Naive B cell (primary cell): ENCODE data around the gene AGXT. TPM values are rescaled to one million over a fixed set of nuclear protein-coding genes. Genes with fewer than 3 reads are reported as not detected.

Experiments used
- ATAC-seq, 2 donors: fragments of 150-1000 bp; cut with Tn5 transposase; 2 replicates each; pipeline ENCODE4 v1.10.0; 2021; ENCODE audit warnings: low read depth in 2 of 2, mild to moderate bottlenecking in 2 of 2, moderate library complexity in 2 of 2
- DNase-seq: peaks from one replicate; pipeline ENCODE4 v3.0.0; 2022
- H3K27ac Mint-ChIP-seq, 6 donors: one replicate each; pipeline ENCODE4 v1.8.0; 2020 to 2022; ENCODE audit warnings: mild to moderate bottlenecking in 6 of 6, mixed read lengths in 6 of 6, moderate library complexity in 5 of 6, inconsistent platforms in 2 of 6
- H3K27me3 Mint-ChIP-seq, 3 donors: one replicate each; pipeline ENCODE4 v1.8.0; 2021 to 2022; ENCODE audit warnings: mixed read lengths in 3 of 3, mild to moderate bottlenecking in 1 of 3
- H3K36me3 Mint-ChIP-seq, 2 donors: one replicate each; pipeline ENCODE4 v1.8.0; 2020 to 2022; ENCODE audit warnings: mixed read lengths in 2 of 2, inconsistent platforms in 1 of 2, mild to moderate bottlenecking in 1 of 2
- H3K4me1 Mint-ChIP-seq, 3 donors: one replicate each; pipeline ENCODE4 v1.8.0; 2020 to 2022; ENCODE audit warnings: mixed read lengths in 3 of 3, inconsistent platforms in 1 of 3, mild to moderate bottlenecking in 1 of 3, moderate library complexity in 1 of 3
- H3K4me3 Mint-ChIP-seq, 8 donors: one replicate each; pipeline ENCODE4 v1.8.0; 2020 to 2022; ENCODE audit warnings: mild to moderate bottlenecking in 8 of 8, mixed read lengths in 8 of 8, moderate library complexity in 8 of 8, inconsistent platforms in 2 of 8
- H3K9me3 Mint-ChIP-seq, 7 donors: one replicate each; pipeline ENCODE4 v1.8.0; 2020 to 2022; ENCODE audit warnings: mixed read lengths in 7 of 7, mild to moderate bottlenecking in 5 of 7, inconsistent platforms in 2 of 7, moderate library complexity in 1 of 7
- polyA plus RNA-seq, 6 donors: library from polyadenylated mRNA; unstranded; fragments of 300-500 nt; fragmentation: Illumina TruSeq; gene quantifications; one replicate each; pipeline ENCODE4 v1.2.3, GENCODE V29; 2021; ENCODE audit warnings: low read depth in 6 of 6

AGXT gene
- polyA plus RNA-seq, 6 donors from 2014 or later: not detected

DNA sequence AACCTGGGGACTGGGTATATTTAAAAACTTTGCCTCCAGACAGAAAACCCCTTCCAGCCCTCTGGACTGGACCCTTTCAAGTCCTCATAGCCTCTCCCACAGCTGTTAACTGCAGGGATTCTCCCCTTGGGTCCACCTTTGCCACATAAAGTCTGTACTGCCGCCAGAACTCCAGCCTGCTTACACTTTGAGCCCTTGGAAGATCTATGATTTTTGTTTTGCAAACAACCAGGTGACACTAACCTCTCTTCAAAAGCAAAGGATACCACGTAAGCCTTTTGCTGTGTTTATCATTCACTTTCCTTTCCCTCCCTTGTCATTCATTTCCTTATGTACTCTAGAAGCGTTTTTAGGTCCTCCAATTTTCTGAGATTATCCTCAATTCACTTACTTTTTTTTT, 4.1 kb upstream of the AGXT start:
- Mint-ChIP-seq H3K36me3 (no peaks in the 10 kb centered on the region), H3K27me3 (peaks cover 13 to 41% (median 19%) of the 10 kb centered on the region in 3 donors), H3K4me1 (no peaks in the 10 kb centered on the region), H3K4me3 (no peak overlapping the region), H3K27ac (no peak overlapping the region), H3K9me3 (no peaks in the 10 kb centered on the region)
- no peak for DNase-seq
- ATAC-seq: no peak

DNA sequence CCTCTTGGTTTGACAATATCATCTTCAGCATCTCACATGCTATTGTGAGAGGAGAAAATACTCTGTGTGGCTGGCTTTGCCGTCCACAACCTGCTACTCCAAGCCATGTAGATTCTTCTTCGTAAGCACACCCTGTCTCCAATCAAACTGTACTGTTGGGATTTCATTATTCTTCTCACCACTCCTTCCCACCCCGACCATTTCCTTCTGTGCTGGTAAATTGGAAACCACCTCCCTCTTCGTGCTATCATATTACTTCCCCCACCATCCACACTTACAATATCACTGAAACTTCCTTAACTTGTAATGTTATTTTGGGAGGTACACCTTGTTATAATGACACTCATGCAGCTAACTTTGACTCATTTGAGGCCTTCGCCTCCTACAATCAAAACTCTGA, 3.2 kb upstream of the AGXT start:
- peaks cover 13 to 38% (median 19%) of the 10 kb centered on the region in 3 donors for H3K27me3 Mint-ChIP-seq
- H3K4me1 Mint-ChIP-seq: no peaks in the 10 kb centered on the region
- H3K4me3 Mint-ChIP-seq: no peak overlapping the region
- H3K36me3 Mint-ChIP-seq: no peaks in the 10 kb centered on the region
- ATAC-seq (no peak), DNase-seq (no peak)
- H3K9me3 Mint-ChIP-seq: no peaks in the 10 kb centered on the region
- H3K27ac Mint-ChIP-seq: no peak overlapping the region

DNA sequence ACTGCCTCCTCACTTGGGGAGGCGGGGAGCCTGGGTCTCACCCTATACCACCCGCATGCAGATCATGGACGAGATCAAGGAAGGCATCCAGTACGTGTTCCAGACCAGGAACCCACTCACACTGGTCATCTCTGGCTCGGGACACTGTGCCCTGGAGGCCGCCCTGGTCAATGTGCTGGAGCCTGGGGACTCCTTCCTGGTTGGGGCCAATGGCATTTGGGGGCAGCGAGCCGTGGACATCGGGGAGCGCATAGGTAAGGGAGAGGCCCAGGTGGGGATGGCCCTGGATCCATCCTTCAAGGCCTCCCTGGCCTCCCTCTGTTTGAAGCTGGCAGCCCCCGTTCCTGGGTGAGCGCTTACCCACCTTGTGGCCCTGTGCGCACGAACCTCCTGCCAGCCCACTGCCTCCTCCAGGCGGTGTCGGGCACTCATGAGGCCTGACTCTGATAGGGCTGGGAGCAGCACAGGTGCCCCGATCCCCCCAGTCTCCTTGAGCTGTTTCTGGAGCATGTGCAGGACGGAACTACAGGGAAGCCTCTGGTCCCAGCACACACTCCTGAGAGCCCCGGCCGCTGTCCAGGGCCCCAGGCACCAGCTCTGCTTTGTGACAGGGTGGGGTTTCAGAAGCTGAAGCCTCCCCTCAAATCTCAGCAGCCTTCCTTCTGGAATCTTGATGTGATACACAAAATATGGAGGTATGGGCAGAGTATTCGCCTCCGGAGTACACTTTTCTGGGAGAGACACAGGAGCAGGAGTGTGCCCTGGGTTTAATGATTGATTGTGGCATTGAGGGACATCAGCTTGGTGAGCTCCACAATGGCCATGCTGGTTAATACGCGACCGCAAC, 708 bp downstream of the AGXT start:
- H3K36me3 Mint-ChIP-seq: no peaks in the 10 kb centered on the region
- H3K4me1 Mint-ChIP-seq: no peaks in the 10 kb centered on the region
- DNase-seq: no peak
- H3K9me3 Mint-ChIP-seq: no peaks in the 10 kb centered on the region
- ATAC-seq: no peak
- peak overlapping the region in 1 of 6 donors; percentile 70 for H3K27ac Mint-ChIP-seq
- H3K27me3 Mint-ChIP-seq: peaks cover 13 to 38% (median 15%) of the 10 kb centered on the region in 3 donors
- H3K4me3 Mint-ChIP-seq: no peak overlapping the region

DNA sequence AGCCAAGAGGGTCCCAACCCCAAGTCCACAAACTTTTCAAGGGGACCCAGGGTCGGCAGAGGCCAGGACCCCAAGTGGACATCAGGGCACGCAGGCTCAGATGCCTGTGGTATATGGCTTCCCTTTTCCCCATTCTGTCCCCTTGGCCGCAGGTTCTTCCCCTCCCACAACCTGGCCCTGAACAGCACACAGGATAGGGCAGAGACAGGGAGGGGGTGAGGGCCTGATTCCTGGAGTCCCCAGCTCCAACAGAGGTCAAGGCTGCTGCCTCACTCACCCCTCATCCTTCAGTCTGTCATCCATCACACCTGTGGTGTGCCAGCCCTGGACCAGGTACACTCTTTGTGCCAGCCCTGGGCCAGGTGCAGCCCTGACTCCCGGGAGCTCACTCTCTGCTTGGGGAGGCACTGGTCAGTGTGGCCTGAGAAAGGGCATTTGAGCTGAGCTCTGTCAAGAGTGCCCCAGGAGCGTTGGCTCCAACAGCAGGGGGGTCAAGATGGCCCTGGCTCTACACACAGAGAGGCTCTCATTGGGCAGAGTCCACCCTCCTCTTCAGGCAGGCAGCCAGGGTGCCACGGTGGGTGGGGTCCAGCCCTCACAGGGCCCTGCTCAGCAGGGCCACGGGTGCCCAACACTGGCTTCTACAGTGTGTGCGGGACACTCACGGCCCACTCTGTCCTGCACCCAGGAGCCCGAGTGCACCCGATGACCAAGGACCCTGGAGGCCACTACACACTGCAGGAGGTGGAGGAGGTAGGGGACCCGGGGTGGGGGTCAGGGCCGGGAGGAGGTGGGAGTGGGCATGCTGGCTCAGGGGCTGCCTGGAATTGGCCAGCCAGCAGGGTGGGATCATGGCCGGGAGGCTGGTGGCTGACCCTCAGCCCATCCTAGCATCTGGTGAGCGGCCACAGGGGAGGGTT, 1.6 kb downstream of the AGXT start:
- Mint-ChIP-seq H3K27ac (peak overlapping the region in 1 of 6 donors; percentile 70), H3K9me3 (no peaks in the 10 kb centered on the region), H3K27me3 (peaks cover 13 to 33% (median 15%) of the 10 kb centered on the region in 3 donors), H3K4me3 (no peak overlapping the region), H3K4me1 (no peaks in the 10 kb centered on the region), H3K36me3 (no peaks in the 10 kb centered on the region)
- no peak for ATAC-seq
- DNase-seq: no peak

DNA sequence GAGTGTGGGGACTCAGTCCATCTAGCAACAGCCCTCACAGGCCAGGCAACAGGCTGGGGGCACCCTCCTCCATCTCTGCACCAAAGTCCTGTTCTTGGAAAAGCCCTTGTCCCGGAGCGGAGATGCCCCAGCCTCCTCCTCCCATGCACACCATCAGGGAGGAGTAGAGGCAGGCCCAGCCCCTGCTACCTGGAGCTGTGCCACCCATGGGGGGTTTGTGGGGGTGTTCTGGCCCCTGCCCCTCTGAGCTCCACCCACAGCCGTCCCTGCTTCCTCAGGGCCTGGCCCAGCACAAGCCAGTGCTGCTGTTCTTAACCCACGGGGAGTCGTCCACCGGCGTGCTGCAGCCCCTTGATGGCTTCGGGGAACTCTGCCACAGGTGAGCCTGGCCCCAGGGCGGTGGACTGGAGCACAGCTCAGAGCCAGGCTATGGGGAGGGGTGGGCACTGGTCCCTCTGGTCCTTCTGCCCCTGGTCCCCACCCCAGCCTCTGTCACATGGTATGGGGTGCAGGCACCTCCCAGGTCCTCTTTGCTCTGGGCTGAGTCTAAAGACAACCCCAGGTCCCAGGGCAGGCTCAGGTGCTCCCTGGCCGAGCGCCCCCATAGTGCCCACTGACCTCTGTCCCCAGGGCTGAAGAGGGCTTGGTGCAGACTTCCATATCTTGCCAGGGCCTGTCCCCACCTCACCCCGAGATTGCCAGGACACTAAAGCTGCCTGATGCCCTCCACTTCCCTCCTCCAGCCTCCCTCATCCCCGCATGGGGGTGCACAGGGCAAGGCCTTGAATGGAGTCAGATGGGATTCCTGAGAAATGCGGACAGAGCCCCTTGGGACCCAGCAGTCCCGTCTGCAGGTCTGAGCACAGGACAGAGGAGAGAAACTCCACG, 2.7 kb downstream of the AGXT start:
- DNase-seq: no peak
- H3K4me1 Mint-ChIP-seq: no peaks in the 10 kb centered on the region

DNA sequence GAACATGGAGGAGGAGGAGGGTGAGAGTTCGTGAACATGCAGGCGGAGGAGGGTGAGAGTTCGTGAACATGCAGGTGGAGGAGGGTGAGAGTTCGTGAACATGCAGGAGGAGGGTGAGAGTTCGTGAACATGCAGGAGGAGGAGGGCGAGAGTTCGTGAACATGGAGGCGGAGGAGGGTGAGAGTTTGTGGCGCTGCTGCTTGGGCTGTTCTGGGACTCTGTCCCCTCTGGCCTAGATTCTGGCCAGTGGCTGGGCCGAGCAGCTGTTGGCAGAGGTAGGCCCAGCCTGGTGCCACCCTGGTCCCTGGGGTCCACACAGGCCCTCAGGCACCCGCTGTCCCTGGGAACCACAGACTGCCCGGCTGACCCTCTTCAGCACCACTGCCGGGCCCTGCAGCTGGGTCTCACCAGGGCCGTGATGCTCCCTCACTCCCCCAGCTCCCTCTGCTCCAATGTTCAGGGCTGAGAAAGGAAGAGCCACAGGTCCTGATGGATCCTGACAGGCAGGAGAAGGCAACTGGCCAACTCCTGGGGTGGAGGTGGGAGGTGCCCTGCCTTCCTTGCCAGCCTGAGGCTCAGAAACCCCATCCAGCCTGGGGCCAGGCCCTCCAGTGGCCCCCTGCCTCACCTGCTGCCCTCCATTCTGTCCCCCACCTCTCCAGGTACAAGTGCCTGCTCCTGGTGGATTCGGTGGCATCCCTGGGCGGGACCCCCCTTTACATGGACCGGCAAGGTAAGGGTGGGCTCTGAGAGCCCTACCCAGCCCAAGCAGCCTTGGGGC, 3.9 kb downstream of the AGXT start:
- no peak overlapping the region for H3K4me3 Mint-ChIP-seq
- no peak for ATAC-seq

More for the DNA sequence above, 2.7 kb downstream of the AGXT start:
- ATAC-seq: no peak
- Mint-ChIP-seq H3K9me3 (no peaks in the 10 kb centered on the region), H3K27me3 (peaks cover 9 to 23% (median 15%) of the 10 kb centered on the region in 3 donors), H3K27ac (no peak overlapping the region), H3K36me3 (no peaks in the 10 kb centered on the region), H3K4me3 (peak overlapping the region in 1 of 8 donors; percentile 12)

DNA sequence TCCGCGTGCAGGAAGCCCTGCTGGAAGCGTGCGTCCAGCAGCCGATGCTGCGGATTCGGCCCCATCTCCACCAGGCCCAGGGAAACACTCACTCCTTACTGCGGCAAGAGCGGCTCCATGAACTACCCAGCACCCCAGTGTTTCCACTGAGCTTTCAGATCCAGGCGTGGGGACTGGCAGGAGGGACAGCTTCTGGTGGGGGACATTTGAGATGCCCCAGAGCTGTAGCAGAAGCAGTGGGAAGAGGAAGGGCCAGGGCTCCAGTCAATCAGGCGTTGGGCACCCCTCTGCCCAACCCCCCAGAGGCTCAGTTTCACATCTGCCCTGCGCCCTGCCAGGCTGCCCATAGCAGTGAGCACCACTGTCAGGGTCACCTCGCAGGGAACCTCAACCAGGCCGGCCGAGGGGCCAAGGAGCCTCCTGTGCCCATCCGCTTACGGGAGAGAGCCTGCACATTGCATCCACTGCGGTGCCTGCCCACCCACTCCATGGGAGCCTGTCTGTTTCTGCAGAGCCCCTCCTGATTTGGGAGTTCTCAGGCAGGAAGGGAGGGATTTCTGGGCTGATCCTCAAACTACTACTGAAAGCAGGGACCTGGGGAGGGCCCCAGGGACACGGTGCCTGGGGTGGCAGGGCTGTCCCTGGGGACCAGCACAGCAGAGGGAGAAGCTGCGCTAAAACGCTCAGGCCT, 4.6 kb downstream of the AGXT start:
- peaks cover 0 to 4% (median 0%) of the 10 kb centered on the region in 3 donors for H3K27me3 Mint-ChIP-seq
- no peak for DNase-seq
- H3K4me1 Mint-ChIP-seq: no peaks in the 10 kb centered on the region

More for the DNA sequence above, 3.9 kb downstream of the AGXT start:
- no peak for DNase-seq
- peak overlapping the region in 1 of 6 donors; percentile 32 for H3K27ac Mint-ChIP-seq
- H3K27me3 Mint-ChIP-seq: peaks cover 5 to 11% (median 6%) of the 10 kb centered on the region in 3 donors
- H3K9me3 Mint-ChIP-seq: no peaks in the 10 kb centered on the region
- no peaks in the 10 kb centered on the region for H3K4me1 Mint-ChIP-seq
- H3K36me3 Mint-ChIP-seq: no peaks in the 10 kb centered on the region

DNA sequence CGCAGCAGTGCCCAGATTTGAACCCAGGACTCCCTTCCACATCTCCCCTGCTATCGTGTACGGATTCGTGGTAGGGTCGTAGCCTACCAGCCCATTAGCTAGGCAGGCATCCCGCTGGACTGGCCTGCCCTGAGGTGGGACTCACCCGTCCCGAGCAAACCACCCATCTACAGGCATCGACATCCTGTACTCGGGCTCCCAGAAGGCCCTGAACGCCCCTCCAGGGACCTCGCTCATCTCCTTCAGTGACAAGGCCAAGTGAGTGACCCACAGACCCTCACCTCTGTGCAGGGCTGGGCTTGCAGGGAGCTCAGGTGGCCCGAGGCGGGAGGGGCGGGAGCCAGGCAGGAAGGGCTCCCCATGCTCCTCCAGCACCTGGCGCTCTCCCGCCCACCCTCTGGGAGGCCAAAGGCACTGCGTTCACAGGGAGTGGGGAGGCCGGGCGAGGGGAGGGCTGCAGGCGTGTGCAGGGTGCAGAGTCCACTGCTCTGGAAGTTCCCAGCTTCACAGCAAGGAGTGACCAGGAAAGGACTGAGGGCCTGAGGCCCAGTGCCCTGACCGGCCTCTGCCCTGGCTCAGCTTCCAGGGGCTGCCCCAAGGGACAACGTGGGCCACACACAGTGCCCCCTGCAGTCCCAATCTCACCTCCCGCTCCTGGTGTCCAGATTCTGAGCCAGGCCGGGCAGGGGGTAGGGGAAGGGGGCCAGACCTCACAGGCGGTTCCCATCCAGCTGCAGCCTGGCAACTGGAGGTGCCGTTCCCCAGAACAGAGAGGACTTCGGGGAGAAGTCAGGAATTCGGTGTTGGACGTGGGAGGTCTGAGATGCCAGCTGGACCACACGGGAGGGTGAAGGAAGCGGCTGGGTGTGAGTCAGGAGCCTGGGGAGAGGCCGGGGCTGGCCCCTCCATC, 5.4 kb downstream of the AGXT start:
- Mint-ChIP-seq H3K4me1 (no peaks in the 10 kb centered on the region), H3K9me3 (no peaks in the 10 kb centered on the region), H3K27ac (peak overlapping the region in 1 of 6 donors; percentile 81), H3K36me3 (no peaks in the 10 kb centered on the region), H3K4me3 (no peak overlapping the region), H3K27me3 (no peaks in the 10 kb centered on the region)
- ATAC-seq (no peak), DNase-seq (no peak)

More for the DNA sequence above, 4.6 kb downstream of the AGXT start:
- no peak overlapping the region for H3K4me3 Mint-ChIP-seq
- peak overlapping the region in 1 of 6 donors; percentile 32 for H3K27ac Mint-ChIP-seq
- no peak for ATAC-seq
- no peaks in the 10 kb centered on the region for H3K9me3 Mint-ChIP-seq
- H3K36me3 Mint-ChIP-seq: no peaks in the 10 kb centered on the region

DNA sequence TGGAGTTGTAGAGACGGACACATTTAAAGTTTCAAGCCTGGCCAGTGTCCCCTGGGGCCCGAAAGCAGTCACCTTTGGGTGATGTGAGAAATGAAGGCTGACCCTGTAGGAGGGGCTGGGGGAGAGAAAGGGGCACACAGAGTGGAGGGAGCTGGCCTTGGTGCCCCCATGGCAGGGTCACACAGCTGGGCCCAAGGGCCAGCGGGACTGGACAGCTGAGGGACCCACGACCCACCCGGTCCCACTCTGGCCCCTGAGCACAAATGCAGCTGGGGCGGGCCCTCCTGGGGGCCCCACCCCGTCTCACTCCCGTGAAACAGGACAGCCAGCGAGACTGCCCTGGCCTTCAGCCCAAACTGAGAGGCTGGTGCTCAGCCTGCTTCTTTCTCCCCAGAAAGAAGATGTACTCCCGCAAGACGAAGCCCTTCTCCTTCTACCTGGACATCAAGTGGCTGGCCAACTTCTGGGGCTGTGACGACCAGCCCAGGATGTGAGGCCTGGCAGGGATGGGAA, 6.1 kb downstream of the AGXT start:
- Mint-ChIP-seq H3K36me3 (no peaks in the 10 kb centered on the region), H3K27ac (no peak overlapping the region), H3K27me3 (no peaks in the 10 kb centered on the region), H3K9me3 (no peaks in the 10 kb centered on the region), H3K4me1 (no peaks in the 10 kb centered on the region), H3K4me3 (no peak overlapping the region)
- no peak for DNase-seq
- ATAC-seq: no peak

DNA sequence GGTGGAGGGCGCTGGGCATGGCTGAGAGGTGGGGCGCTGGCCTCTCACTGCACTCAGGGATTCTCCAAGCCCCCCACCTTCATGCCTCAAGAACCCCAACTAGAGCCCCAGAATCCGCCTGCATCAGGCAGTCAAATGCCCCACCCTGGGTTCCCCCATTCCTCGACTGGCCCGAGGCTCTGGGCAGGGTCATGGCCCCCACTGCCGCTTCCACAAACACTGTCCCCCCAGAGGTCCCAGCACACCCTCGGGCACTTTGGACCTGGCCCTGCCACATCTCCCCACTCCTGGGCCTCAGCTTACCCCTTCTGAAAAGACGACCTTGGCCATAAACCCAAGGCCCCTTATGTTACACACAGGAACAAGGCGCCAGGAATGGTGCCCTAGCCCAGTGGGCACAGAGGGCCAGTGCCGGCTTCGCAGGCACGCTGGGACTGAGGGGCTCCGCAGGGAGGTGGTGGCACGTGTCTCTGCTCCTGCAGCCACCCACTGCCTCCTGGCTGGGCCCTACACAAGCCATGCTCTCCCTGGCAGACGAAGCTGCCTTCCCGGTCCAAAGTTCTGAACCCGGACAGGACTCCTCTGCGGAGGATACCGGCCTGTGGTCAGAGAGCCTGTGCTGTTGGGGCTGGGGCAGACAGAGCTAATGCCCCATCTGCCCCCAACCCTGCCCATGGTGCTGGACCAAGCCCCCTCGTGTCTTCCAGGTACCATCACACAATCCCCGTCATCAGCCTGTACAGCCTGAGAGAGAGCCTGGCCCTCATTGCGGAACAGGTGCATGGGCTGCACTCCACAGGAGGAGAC, 6.8 kb downstream of the AGXT start:
- Mint-ChIP-seq H3K36me3 (no peaks in the 10 kb centered on the region), H3K4me3 (no peak overlapping the region), H3K27me3 (peaks cover 0 to 5% (median 0%) of the 10 kb centered on the region in 3 donors), H3K27ac (no peak overlapping the region), H3K4me1 (no peaks in the 10 kb centered on the region), H3K9me3 (no peaks in the 10 kb centered on the region)
- no peak for ATAC-seq
- DNase-seq: no peak
